Mesendoderm (in vitro differentiated cells): ENCODE data around the gene KHK.

Source experiments
- DNase-seq: peaks from one replicate; pipeline ENCODE4 v3.0.0; 2013
- H2AK5ac ChIP-seq: 2 replicates; pipeline ENCODE4 v1.6.1; 2013; ENCODE audit warnings: low read length, inconsistent platforms
- H2BK120ac ChIP-seq: 2 replicates; pipeline ENCODE4 v1.6.1; 2013; ENCODE audit warnings: low read depth, mild to moderate bottlenecking, low read length, moderate library complexity, mixed read lengths
- H2BK15ac ChIP-seq: replicated peaks from 2 replicates; pipeline ENCODE4 v1.6.1; 2013; ENCODE audit warnings: low read depth, mild to moderate bottlenecking, moderate library complexity
- H2BK5ac ChIP-seq: 2 replicates; pipeline ENCODE4 v1.6.1; 2013; ENCODE audit warnings: low read length, inconsistent platforms
- H3K18ac ChIP-seq: 2 replicates; pipeline ENCODE4 v1.6.1; 2013; ENCODE audit warnings: mild to moderate bottlenecking, low read length, mixed read lengths
- H3K23ac ChIP-seq: one replicate; pipeline ENCODE4 v1.6.1; 2013; ENCODE audit warnings: low read length
- H3K27ac ChIP-seq: 2 replicates; pipeline ENCODE4 v1.5.1; 2013; ENCODE audit warnings: low read depth, mild to moderate bottlenecking, inconsistent platforms, low read length, moderate library complexity
- H3K27me3 ChIP-seq: 2 replicates; pipeline ENCODE4 v1.6.1; 2013; ENCODE audit warnings: low read length, control low read depth, mild to moderate bottlenecking, inconsistent platforms; ENCODE audit not compliant: insufficient read depth, poor library complexity
- H3K36me3 ChIP-seq: 2 replicates; pipeline ENCODE4 v1.6.1; 2013; ENCODE audit warnings: low read length, inconsistent platforms; ENCODE audit not compliant: control insufficient read depth, insufficient read depth
- H3K4ac ChIP-seq: one replicate; pipeline ENCODE4 v1.6.1; 2013; ENCODE audit warnings: low read depth, mild to moderate bottlenecking, low read length, moderate library complexity
- H3K4me1 ChIP-seq: 2 replicates; pipeline ENCODE4 v1.6.1; 2013; ENCODE audit warnings: low read depth, low read length, inconsistent platforms; ENCODE audit not compliant: control insufficient read depth
- H3K4me2 ChIP-seq: 2 replicates; pipeline ENCODE4 v1.6.1; 2013; ENCODE audit warnings: low read length
- H3K4me3 ChIP-seq: 2 replicates; pipeline ENCODE4 v1.5.1; 2013; ENCODE audit warnings: mild to moderate bottlenecking, low read length
- H3K56ac ChIP-seq: one replicate; pipeline ENCODE4 v1.6.1; 2013; ENCODE audit warnings: low read length
- H3K79me1 ChIP-seq: 2 replicates; pipeline ENCODE4 v1.6.1; 2013; ENCODE audit warnings: low read length, inconsistent platforms
- H3K79me2 ChIP-seq: 2 replicates; pipeline ENCODE4 v1.6.1; 2013; ENCODE audit warnings: mild to moderate bottlenecking, low read length; ENCODE audit not compliant: control insufficient read depth, insufficient read depth
- H3K9ac ChIP-seq: 2 replicates; pipeline ENCODE4 v1.6.1; 2013; ENCODE audit warnings: low read length, inconsistent platforms
- H4K5ac ChIP-seq: one replicate; pipeline ENCODE4 v1.6.1; 2013; ENCODE audit warnings: low read length
- H4K8ac ChIP-seq: one replicate; pipeline ENCODE4 v1.6.1; 2013; ENCODE audit warnings: low read depth, mild to moderate bottlenecking, control low read depth, low read length, moderate library complexity
- WGBS: extraction: QIAGEN DNeasy Blood & Tissue Kit; methylation state at CpG from one replicate; pipeline ENCODE4 v1.1.7; 2013; ENCODE audit warnings: low lambda C conversion rate, missing lambda C conversion rate; ENCODE audit not compliant: insufficient coverage; ENCODE audit errors: extremely low coverage; 5-methylcytosine and 5-hydroxymethylcytosine counted together

Gene KHK

GRCh38 chr2:27040282-27040681 lies 46.3 kb upstream of the KHK start:
- Histone ChIP-seq H4K8ac (no peak overlapping the region), H3K9ac (no peak overlapping the region), H3K18ac (no peak overlapping the region), H3K27me3 (no peaks in the 10 kb centered on the region), H3K27ac (no peak overlapping the region), H3K79me2 (no peaks in the 10 kb centered on the region), H3K4me3 (no peak overlapping the region), H3K4me2 (no peak overlapping the region), H3K36me3 (peaks cover 21% of the 10 kb centered on the region), H2BK5ac (no peak overlapping the region), H3K4ac (no peak overlapping the region), H4K5ac (no peak overlapping the region), H3K79me1 (no peaks in the 10 kb centered on the region), H3K23ac (no peak overlapping the region), H3K4me1 (no peaks in the 10 kb centered on the region), H2BK15ac (no peak overlapping the region), H2BK120ac (no peak overlapping the region), H3K56ac (no peak overlapping the region), H2AK5ac (no peak overlapping the region)
- DNase-seq: no peak
- WGBS: no CpG with 5 or more reads among the region's 8 CpGs

GRCh38 chr2:27041752-27042151 lies 44.8 kb upstream of the KHK start:
- no peak overlapping the region for H4K8ac ChIP-seq
- H3K9ac ChIP-seq: no peak overlapping the region
- no peak for DNase-seq
- H3K79me2 ChIP-seq: no peaks in the 10 kb centered on the region
- no CpG with 5 or more reads among the region's 5 CpGs for WGBS
- no peak overlapping the region for H3K4ac ChIP-seq
- no peak overlapping the region for H3K23ac ChIP-seq
- peaks cover 19% of the 10 kb centered on the region for H3K36me3 ChIP-seq
- no peak overlapping the region for H2BK5ac ChIP-seq
- no peak overlapping the region for H3K56ac ChIP-seq
- H3K4me3 ChIP-seq: no peak overlapping the region
- H3K4me1 ChIP-seq: no peaks in the 10 kb centered on the region
- no peaks in the 10 kb centered on the region for H3K27me3 ChIP-seq
- no peaks in the 10 kb centered on the region for H3K79me1 ChIP-seq
- H3K4me2 ChIP-seq: no peak overlapping the region
- no peak overlapping the region for H2BK120ac ChIP-seq
- H2BK15ac ChIP-seq: no peak overlapping the region
- H3K18ac ChIP-seq: no peak overlapping the region
- no peak overlapping the region for H4K5ac ChIP-seq
- H3K27ac ChIP-seq: no peak overlapping the region
- no peak overlapping the region for H2AK5ac ChIP-seq

- no CpG with 5 or more reads among the region's 10 CpGs for WGBS
- H3K4ac ChIP-seq: no peak overlapping the region
- no peak overlapping the region for H3K9ac ChIP-seq
- no peak overlapping the region for H2BK120ac ChIP-seq
- H4K8ac ChIP-seq: no peak overlapping the region
- H3K18ac ChIP-seq: no peak overlapping the region
- H3K4me1 ChIP-seq: no peaks in the 10 kb centered on the region
- no peak for DNase-seq
- no peak overlapping the region for H3K23ac ChIP-seq
- no peaks in the 10 kb centered on the region for H3K27me3 ChIP-seq
- H2BK5ac ChIP-seq: no peak overlapping the region
- no peaks in the 10 kb centered on the region for H3K79me1 ChIP-seq
- H3K27ac ChIP-seq: no peak overlapping the region
- no peaks in the 10 kb centered on the region for H3K79me2 ChIP-seq
- H4K5ac ChIP-seq: no peak overlapping the region
- H2AK5ac ChIP-seq: no peak overlapping the region
- H3K4me2 ChIP-seq: no peak overlapping the region
- no peak overlapping the region for H3K4me3 ChIP-seq
- no peak overlapping the region for H2BK15ac ChIP-seq
- H3K56ac ChIP-seq: no peak overlapping the region
- peaks cover 19% of the 10 kb centered on the region for H3K36me3 ChIP-seq
These were observed 44.4 kb upstream of the KHK start for GRCh38 chr2:27042159-27042661.

GRCh38 chr2:27042985-27043634 lies 43.5 kb upstream of the KHK start:
- no peak overlapping the region for H2BK5ac ChIP-seq
- no peak overlapping the region for H3K23ac ChIP-seq
- H3K4me2 ChIP-seq: no peak overlapping the region
- H3K4me3 ChIP-seq: no peak overlapping the region
- H2BK15ac ChIP-seq: no peak overlapping the region
- H3K79me1 ChIP-seq: no peaks in the 10 kb centered on the region
- H3K27me3 ChIP-seq: no peaks in the 10 kb centered on the region
- no peak overlapping the region for H4K8ac ChIP-seq
- H3K18ac ChIP-seq: no peak overlapping the region
- no peak overlapping the region for H4K5ac ChIP-seq
- H3K79me2 ChIP-seq: no peaks in the 10 kb centered on the region
- H3K9ac ChIP-seq: no peak overlapping the region
- no peaks in the 10 kb centered on the region for H3K4me1 ChIP-seq
- H3K36me3 ChIP-seq: peaks cover 19% of the 10 kb centered on the region
- H3K56ac ChIP-seq: no peak overlapping the region
- H2BK120ac ChIP-seq: no peak overlapping the region
- H2AK5ac ChIP-seq: no peak overlapping the region
- WGBS: no CpG with 5 or more reads among the region's 7 CpGs
- H3K4ac ChIP-seq: no peak overlapping the region
- DNase-seq: no peak
- no peak overlapping the region for H3K27ac ChIP-seq

DNA sequence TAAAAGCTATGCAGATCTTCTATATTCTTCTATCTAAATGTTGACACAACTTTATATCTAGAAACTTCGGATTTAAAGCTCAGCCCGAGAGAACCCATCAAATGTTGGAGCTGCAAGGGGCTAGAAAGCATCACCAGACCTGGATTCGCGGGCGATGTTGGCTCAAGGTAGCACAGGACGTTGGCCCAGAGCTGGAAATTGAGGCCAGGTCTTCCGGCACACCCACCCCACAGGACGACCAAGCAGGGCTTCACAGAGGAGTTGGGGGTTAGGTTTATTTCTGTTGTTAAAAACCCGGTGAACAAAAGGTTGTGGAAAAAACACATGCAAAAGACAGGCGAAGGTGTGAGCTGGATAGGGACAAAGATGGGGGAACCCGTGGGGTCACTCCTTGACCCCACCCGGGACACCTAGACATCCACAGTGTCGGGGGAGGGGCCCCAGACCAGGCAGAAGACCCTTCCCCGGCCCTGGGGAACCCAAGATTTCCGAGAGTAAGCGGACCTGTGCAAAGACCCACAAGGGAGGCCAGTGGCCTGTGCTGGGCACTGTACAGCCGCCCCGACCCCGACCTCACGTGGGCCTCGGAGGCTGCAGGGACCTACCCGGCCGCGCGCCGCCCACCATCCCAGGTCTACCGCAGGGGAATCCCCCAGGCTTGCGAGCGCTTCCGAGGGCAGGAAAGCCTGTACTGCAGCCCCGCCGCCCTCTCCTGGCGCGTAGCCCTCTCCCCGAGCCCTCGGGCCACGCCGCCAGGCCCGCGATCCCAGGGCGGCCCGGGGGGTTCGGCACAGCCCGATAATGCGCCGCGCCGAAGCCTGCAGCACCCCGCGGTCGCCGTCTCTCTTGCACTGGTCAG lies 36.9 kb upstream of the KHK start:
- peak overlapping the region; percentile 80 for H3K4me3 ChIP-seq
- H4K8ac ChIP-seq: no peak overlapping the region
- H3K4me1 ChIP-seq: peaks cover 2% of the 10 kb centered on the region
- H3K56ac ChIP-seq: peak overlapping the region; percentile 91
- H3K23ac ChIP-seq: peak overlapping the region; percentile 15
- H3K18ac ChIP-seq: no peak overlapping the region
- H3K27ac ChIP-seq: peak overlapping the region; percentile 60
- no peak for DNase-seq
- H2BK15ac ChIP-seq: no peak overlapping the region
- no peaks in the 10 kb centered on the region for H3K27me3 ChIP-seq
- no CpG with 5 or more reads among the region's 52 CpGs for WGBS
- H2AK5ac ChIP-seq: no peak overlapping the region
- H3K79me2 ChIP-seq: no peaks in the 10 kb centered on the region
- no peaks in the 10 kb centered on the region for H3K36me3 ChIP-seq
- H4K5ac ChIP-seq: no peak overlapping the region
- no peak overlapping the region for H2BK120ac ChIP-seq
- H3K79me1 ChIP-seq: peaks cover 2% of the 10 kb centered on the region
- H3K4ac ChIP-seq: no peak overlapping the region
- H3K4me2 ChIP-seq: peak overlapping the region; percentile 34
- peak overlapping the region; percentile 80 for H3K9ac ChIP-seq
- no peak overlapping the region for H2BK5ac ChIP-seq
